ENCODE data around the gene TANC1. TPM values are rescaled to one million over a fixed set of nuclear protein-coding genes. Genes with fewer than 3 reads are reported as not detected.

TANC1 gene
- total RNA-seq, 2 experiments from 2014 or later: 0.41 to 0.47 TPM

GRCh38 chr2:159174759-159175158 is 206.3 kb downstream of the TANC1 start:
- Mint-ChIP-seq H3K4me1 (ENCODE audit: low read depth) (peaks cover 7% of the 10 kb centered on the region), H3K36me3 (ENCODE audit: low read depth) (no peaks in the 10 kb centered on the region), H3K27me3 (no peaks in the 10 kb centered on the region), H3K9me3 (no peaks in the 10 kb centered on the region), H3K4me3 (no peak overlapping the region), H3K27ac (no peak overlapping the region)
- ChIA-PET POLR2A (no interaction called here), CTCF (no interaction called here)
- Histone ChIP-seq H3K4me1 (ENCODE audit: insufficient read depth, low read length) (no peaks in the 10 kb centered on the region), H3K4me3 (ENCODE audit: low read length) (no peak overlapping the region), H3K36me3 (ENCODE audit: insufficient read depth, low read length) (no peaks in the 10 kb centered on the region), H3K27ac (ENCODE audit: low read depth in 1 of 2, low read length in 2 of 2) (no peak overlapping the region), H3K9me3 (ENCODE audit: control insufficient read depth in 1 of 2, insufficient read depth in 1 of 2, low read length in 2 of 2) (no peaks in the 10 kb centered on the region), H3K27me3 (ENCODE audit: control insufficient read depth in 1 of 2, insufficient read depth in 2 of 2, low read length in 2 of 2) (no peaks in the 10 kb centered on the region)
- ATAC-seq (ENCODE audit: poor library complexity) (no peak), DNase-seq (no peak)
- no peak for TF ChIP-seq CTCF (IDR thresholded peaks at IDR 0.05)
- intact Hi-C loops (cut with DNase I, micrococcal nuclease): no loop called here

GRCh38 chr2:159175182-159175581 is 206.7 kb downstream of the TANC1 start:
- H3K27me3 ChIP-seq (ENCODE audit: control insufficient read depth in 1 of 2, insufficient read depth in 2 of 2, low read length in 2 of 2): no peaks in the 10 kb centered on the region
- no peaks in the 10 kb centered on the region for H3K9me3 Mint-ChIP-seq

GRCh38 chr2:159175927-159176326 is 207.5 kb downstream of the TANC1 start:
- intact Hi-C loops (cut with DNase I, micrococcal nuclease): no loop called here

More at GRCh38 chr2:159175182-159175581, 206.7 kb downstream of the TANC1 start:
- Mint-ChIP-seq H3K27me3 (no peaks in the 10 kb centered on the region), H3K4me3 (no peak overlapping the region), H3K36me3 (ENCODE audit: low read depth) (no peaks in the 10 kb centered on the region), H3K4me1 (ENCODE audit: low read depth) (peaks cover 7% of the 10 kb centered on the region), H3K27ac (no peak overlapping the region)
- no peaks in the 10 kb centered on the region for H3K4me1 ChIP-seq (ENCODE audit: insufficient read depth, low read length)
- no peaks in the 10 kb centered on the region for H3K36me3 ChIP-seq (ENCODE audit: insufficient read depth, low read length)
- CTCF ChIA-PET: no interaction called here
- no peak overlapping the region for H3K27ac ChIP-seq (ENCODE audit: low read depth in 1 of 2, low read length in 2 of 2)
- TF ChIP-seq CTCF (IDR thresholded peaks at IDR 0.05): no peak
- DNase-seq (peak in 1 of 14 experiments; percentile 13), ATAC-seq (ENCODE audit: poor library complexity) (no peak)
- POLR2A ChIA-PET: no interaction called here
- H3K4me3 ChIP-seq (ENCODE audit: low read length): no peak overlapping the region
- no peaks in the 10 kb centered on the region for H3K9me3 ChIP-seq (ENCODE audit: control insufficient read depth in 1 of 2, insufficient read depth in 1 of 2, low read length in 2 of 2)
- intact Hi-C loops (cut with DNase I, micrococcal nuclease): no loop called here

More at GRCh38 chr2:159175927-159176326, 207.5 kb downstream of the TANC1 start:
- ChIA-PET POLR2A (no interaction called here), CTCF (no interaction called here)
- Histone ChIP-seq H3K36me3 (ENCODE audit: insufficient read depth, low read length) (no peaks in the 10 kb centered on the region), H3K4me3 (ENCODE audit: low read length) (no peak overlapping the region), H3K9me3 (ENCODE audit: control insufficient read depth in 1 of 2, insufficient read depth in 1 of 2, low read length in 2 of 2) (no peaks in the 10 kb centered on the region), H3K27ac (ENCODE audit: low read depth in 1 of 2, low read length in 2 of 2) (no peak overlapping the region), H3K4me1 (ENCODE audit: insufficient read depth, low read length) (no peaks in the 10 kb centered on the region), H3K27me3 (ENCODE audit: control insufficient read depth in 1 of 2, insufficient read depth in 2 of 2, low read length in 2 of 2) (no peaks in the 10 kb centered on the region)
- ATAC-seq (ENCODE audit: poor library complexity): no peak
- peaks cover 7% of the 10 kb centered on the region for H3K4me1 Mint-ChIP-seq (ENCODE audit: low read depth)
- H3K27me3 Mint-ChIP-seq: no peaks in the 10 kb centered on the region
- H3K27ac Mint-ChIP-seq: no peak overlapping the region
- H3K36me3 Mint-ChIP-seq (ENCODE audit: low read depth): no peaks in the 10 kb centered on the region
- H3K4me3 Mint-ChIP-seq: no peak overlapping the region
- DNase-seq: no peak
- TF ChIP-seq CTCF (IDR thresholded peaks at IDR 0.05): no peak
- no peaks in the 10 kb centered on the region for H3K9me3 Mint-ChIP-seq

All from CD4-positive, alpha-beta T cell (primary cell).